NOMO-1 treated with dmso at 0.1 percent for 144 hours (cell line): ENCODE results near the gene LMBRD1.
"Not testable (repeated sequence)": the region's sequence is repeated elsewhere in the genome, so short reads cannot be mapped to it uniquely, and the experiment has no call there.

ENCODE experiments used
- DNase-seq: peaks from one replicate; lab custom pipeline; 2025; ENCODE audit not compliant: unreplicated experiment; lab: John Stamatoyannopoulos, UW

LMBRD1 gene

GRCh38 chr6:69798796-69799195, 2.0 kb upstream of the LMBRD1 start:
- not testable (repeated sequence) for DNase-seq

DNA sequence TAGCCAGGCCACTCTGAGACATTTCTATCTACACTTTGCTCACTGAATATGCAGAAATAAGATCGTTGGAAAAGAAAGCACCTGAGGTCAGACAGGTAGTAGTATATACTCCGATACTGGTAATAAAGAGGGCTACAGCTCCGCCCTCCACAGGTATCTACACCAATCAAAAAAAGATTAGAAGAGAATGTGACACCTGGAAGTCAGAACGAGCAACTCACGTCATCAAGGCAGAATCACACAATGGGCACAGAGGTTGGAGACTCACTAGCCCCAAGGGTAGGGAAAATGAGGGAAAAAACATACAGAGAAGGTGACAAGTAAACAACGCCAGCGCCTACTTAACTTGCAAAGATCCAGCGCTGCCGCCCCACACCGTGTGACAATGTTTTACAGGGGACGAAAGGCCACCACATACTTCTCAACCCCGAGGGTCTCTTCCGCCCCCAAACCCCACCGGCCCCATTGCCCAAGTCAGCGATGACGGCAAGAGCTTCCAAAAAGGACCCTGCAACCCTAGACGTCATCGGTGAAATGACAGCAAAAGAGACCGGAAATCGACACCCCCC, 653 bp downstream of the LMBRD1 start:
- DNase-seq: peak; percentile 20

DNA sequence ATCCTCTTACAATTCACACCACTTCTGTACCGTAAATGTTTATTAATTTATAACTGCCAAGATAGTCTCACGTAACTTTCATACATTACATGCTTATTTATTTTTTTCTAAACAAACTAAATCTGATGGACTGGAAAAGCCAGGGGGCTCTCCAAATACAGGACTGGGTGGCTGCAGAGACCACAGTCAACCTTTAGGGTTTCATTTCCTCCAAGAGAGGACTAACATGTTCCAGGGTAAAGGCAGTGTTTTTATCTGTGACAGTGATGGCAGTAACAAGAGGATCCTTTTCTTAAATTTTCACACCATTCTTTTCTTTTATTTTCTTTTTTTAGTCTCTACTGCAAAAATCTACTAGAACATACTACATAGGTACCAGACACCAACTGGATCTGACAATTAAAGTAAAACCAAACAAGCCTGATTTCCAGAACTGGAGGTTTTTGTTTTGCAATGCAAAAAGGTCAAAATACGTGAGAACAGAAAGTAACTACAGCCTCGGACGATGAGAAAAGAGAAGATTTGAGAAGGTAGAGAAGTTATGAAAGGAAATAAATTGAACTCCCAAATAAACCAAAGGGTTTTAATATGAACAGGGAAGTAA, 1.2 kb downstream of the LMBRD1 start:
- DNase-seq: peak; percentile 11

DNA sequence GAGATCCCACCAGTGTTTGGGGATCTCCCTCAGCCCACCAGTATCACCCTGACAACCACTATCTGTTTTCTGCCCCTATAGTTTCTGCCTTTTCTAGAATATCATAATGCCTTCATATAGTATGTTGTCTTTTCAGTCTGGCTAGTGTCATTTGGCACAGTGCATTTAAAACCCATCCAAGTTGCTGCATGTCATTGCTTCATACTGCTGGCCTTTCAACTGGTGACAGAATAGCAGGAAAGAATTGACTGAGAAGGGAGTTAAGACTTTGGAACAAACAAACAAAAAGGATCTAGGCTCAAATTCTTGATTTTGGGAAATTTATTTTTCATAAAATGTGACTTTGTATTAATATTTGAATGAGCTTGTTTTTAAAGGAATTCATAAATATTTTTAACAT, 4.5 kb downstream of the LMBRD1 start:
- no peak for DNase-seq

- DNase-seq: no peak
Measured at GRCh38 chr6:69791065-69791471, 5.7 kb downstream of the LMBRD1 start.

GRCh38 chr6:69790629-69791028, 6.2 kb downstream of the LMBRD1 start:
- DNase-seq: no peak

- peak; percentile 34 for DNase-seq
Measured at GRCh38 chr6:69789578-69789977, 7.2 kb downstream of the LMBRD1 start.

DNA sequence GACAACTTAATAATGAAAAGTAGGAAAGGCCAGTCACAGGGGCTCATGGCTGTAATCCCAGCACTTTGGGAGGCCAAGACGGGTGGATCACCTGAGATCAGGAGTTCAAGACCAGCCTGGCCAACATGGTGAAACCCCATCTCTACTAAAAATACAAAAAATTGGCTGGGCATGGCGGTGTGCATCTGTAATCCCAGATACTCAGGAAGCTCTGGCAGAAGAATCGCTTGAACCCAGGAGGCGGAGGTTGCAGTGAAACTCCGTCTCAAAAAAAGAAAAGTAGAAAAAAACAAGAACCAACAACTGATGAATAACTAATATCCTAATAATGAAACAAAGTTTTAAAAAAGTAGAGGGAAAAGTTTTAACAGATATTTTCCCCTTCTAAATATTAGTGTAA, 9.4 kb downstream of the LMBRD1 start:
- not testable (repeated sequence) for DNase-seq

DNA sequence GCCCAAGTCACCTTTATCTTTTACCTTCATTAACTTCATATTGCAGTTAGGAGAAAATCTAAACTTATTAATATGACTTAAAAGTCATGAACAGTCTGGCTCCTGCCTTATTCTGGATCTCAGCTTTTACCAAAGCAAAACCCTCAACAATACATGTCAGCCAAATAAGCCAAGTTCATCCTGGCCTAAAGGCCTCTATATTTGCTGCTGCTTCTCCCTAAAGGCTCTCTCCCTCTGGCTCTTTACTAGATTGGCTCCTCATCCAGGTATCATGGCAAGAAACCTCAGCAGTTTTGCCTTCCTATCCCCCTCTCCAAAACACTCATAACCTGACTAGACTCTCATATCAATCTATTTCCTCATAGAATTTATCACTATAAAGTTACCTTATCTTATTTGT, 11.1 kb downstream of the LMBRD1 start:
- DNase-seq: no peak

DNA sequence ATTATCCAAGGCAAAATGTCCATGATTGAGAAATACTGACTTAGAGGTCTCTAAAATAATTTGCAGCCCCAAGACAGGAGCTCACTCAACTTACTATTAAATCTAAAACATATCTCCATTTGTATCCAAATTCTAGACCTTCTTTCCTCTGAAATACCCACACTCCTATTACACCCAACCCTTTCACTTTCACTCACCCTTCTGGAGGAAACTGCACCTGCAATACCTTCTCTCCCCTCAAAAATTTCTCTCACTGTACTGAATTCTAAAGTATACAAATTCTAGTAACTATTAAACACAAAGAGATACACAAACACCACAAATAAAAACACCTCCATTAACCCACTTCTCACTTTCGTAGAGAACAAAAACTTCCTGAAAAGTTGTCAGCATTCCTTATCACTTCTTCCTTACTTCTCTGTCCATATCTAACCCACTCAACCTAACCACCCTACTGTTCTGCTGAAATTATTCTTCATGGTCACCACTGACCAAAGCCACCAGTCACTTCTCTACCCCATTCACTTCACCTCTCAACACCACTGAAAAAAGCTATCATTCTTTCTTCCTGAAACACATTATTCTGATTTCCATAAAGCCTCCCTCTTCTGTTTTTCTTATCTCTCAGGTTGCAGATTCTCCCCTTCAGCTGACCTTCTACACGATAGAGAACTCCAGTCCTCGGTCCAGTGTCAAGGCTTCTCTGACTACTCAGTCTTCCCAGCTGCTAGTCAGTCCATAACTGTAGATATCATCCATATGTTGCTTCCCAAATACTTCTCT, 12.0 kb downstream of the LMBRD1 start:
- DNase-seq: no peak

GRCh38 chr6:69783108-69783507, 13.7 kb downstream of the LMBRD1 start:
- no peak for DNase-seq

DNA sequence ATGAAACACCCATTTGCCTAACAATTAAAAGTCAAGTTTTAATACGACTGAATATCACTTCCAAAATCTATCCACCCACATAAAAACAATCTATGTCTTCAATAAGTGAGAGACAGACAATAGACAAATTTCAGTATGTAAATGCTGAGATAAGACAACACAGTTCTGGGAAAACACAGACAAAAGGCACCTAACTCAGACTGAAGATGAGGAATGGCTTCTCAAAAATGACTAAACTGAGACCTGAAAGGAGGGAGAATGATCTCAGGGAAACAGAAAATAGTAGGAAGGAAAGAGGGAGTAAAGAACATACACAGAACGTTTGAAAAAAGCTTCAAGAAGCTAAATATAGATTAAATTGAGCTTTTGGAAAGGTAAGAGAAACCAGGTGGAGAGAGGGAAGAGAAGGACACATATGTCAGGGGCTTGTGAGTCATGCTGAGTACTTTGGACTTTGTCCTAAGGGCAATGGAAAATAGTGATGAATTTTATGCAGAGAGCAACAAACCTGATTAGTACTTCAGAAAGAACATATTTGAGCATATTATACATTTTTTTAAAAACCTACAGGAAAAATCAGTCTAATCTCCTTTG, 16.1 kb downstream of the LMBRD1 start:
- DNase-seq: no peak

GRCh38 chr6:69775941-69776340, 20.9 kb downstream of the LMBRD1 start:
- no peak for DNase-seq

DNA sequence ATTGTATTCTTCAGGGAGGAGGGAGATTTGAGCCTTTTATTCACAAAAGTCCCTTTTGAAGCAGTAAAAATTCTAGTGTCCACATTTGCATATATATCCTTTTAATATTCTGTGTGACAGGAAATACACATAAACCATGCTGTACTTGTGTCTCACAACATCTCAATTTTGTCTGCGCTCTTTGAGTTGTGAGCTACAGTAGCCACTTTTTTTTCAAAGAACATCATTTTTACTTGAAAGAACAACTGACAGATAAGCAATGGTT, 21.3 kb downstream of the LMBRD1 start:
- DNase-seq: no peak

DNA sequence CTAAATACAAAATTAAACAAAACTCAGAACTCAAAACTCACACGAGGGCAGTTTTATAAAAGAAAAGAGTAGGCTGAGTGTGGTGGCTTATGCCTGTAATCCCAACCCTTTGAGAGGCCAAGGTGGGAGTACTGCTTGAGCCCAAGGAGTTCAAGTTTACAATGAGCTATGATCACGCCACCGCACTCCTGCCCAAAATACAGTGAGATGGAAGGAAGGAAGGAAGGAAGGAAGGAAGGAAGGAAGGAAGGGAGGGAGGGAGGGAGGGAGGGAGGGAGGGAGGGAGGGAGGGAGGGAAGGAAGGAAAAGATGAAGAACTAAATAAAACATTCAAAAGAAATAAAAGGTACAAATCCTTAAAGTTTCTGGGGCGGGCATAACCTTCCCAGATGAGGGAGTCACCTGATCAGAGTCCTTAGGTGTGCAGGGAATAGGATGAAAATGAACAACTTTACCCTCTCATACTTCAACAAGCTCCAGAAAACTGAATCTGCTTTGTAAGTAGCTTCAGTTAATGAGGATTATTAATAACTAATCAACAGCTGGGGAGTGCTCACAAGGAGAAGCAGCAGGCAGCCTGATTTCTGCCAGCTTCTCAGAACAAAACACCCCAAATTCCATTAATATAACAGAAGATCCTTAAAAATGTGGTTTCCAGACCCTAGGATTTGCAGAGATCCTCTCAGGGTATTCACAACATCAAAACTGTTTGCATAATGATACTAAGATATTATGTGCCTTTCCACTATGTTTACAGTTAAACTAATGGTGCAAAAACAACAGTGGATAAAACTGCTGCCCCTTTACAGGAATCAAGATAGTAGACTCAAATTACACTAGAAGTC, 21.8 kb downstream of the LMBRD1 start:
- DNase-seq: no peak

GRCh38 chr6:69771158-69771906, 25.5 kb downstream of the LMBRD1 start:
- DNase-seq: no peak

- no peak for DNase-seq
Measured at GRCh38 chr6:69768664-69769063, 28.1 kb downstream of the LMBRD1 start.

GRCh38 chr6:69763763-69764162, 33.0 kb downstream of the LMBRD1 start:
- DNase-seq: no peak

GRCh38 chr6:69761853-69762252, 35.0 kb downstream of the LMBRD1 start:
- no peak for DNase-seq

- no peak for DNase-seq
Measured at GRCh38 chr6:69758214-69758613, 38.6 kb downstream of the LMBRD1 start.

DNA sequence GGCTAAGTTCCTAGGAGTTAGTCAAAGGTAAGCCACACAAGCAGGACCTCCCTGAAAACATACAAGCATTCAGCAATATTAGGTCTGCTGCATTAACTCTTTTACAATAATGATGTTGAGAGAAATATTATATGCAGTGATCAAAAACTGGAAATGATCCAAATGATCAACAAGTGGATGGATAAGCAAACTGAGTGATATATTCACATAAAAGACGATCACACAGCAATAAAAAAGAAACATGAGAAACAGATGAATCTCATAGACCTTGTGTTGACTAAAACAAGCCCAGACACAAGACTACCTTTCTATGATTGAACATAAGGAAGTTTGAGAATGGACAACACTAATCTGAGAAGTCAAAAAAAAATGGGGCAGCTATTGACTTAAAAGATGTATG, 39.9 kb downstream of the LMBRD1 start:
- no peak for DNase-seq
